ENCODE data around the gene RPL13A. TPM values are rescaled to one million over a fixed set of nuclear protein-coding genes. Genes with fewer than 3 reads are reported as not detected.
A peak's percentile ranks its signal among the peaks of the same experiment; 100 is the strongest.

RPL13A gene
- total RNA-seq, 1 donor from 2014 or later, result 4,175 TPM

GRCh38 chr19:49490287-49491029, 3.0 kb downstream of the RPL13A start:
- H3K36me3 ChIP-seq (ENCODE audit: control insufficient read depth in 3 of 3, insufficient read depth in 3 of 3, low read length in 3 of 3), result peaks cover 35 to 40% (median 37%) of the 10 kb centered on the region in 3 donors
- no peaks in the 10 kb centered on the region for H3K27me3 ChIP-seq (ENCODE audit: control insufficient read depth in 3 of 3, insufficient read depth in 3 of 3, low read length in 3 of 3)
- H3K9me3 ChIP-seq (ENCODE audit: control insufficient read depth in 3 of 3, low read length in 3 of 3), result no peaks in the 10 kb centered on the region
- no peak overlapping the region for H3K27ac ChIP-seq (ENCODE audit: low read depth, low read length)
- peak overlapping the region in 2 of 3 donors; percentile 20 to 91 for H3K9ac ChIP-seq (ENCODE audit: low read depth in 1 of 3, low read length in 3 of 3)
- H3K4me3 ChIP-seq (ENCODE audit: low read length in 3 of 3), result peak overlapping the region in 1 of 3 donors; percentile 100
- H3K4me1 ChIP-seq (ENCODE audit: control insufficient read depth in 3 of 3, insufficient read depth in 3 of 3, low read length in 3 of 3), result peaks cover 23 to 32% (median 24%) of the 10 kb centered on the region in 3 donors

GRCh38 chr19:49491030-49491803, 3.8 kb downstream of the RPL13A start:
- H3K9ac ChIP-seq (ENCODE audit: low read depth in 1 of 3, low read length in 3 of 3), result no peak overlapping the region
- no peaks in the 10 kb centered on the region for H3K27me3 ChIP-seq (ENCODE audit: control insufficient read depth in 3 of 3, insufficient read depth in 3 of 3, low read length in 3 of 3)
- peaks cover 35 to 40% (median 37%) of the 10 kb centered on the region in 3 donors for H3K36me3 ChIP-seq (ENCODE audit: control insufficient read depth in 3 of 3, insufficient read depth in 3 of 3, low read length in 3 of 3)
- no peak overlapping the region for H3K27ac ChIP-seq (ENCODE audit: low read depth, low read length)
- no peaks in the 10 kb centered on the region for H3K9me3 ChIP-seq (ENCODE audit: control insufficient read depth in 3 of 3, low read length in 3 of 3)
- H3K4me3 ChIP-seq (ENCODE audit: low read length in 3 of 3), result no peak overlapping the region
- H3K4me1 ChIP-seq (ENCODE audit: control insufficient read depth in 3 of 3, insufficient read depth in 3 of 3, low read length in 3 of 3), result peaks cover 23 to 32% (median 24%) of the 10 kb centered on the region in 3 donors

- Histone ChIP-seq H3K27ac (ENCODE audit: low read depth, low read length) (no peak overlapping the region), H3K4me3 (ENCODE audit: low read length in 3 of 3) (no peak overlapping the region), H3K9ac (ENCODE audit: low read depth in 1 of 3, low read length in 3 of 3) (no peak overlapping the region), H3K9me3 (ENCODE audit: control insufficient read depth in 3 of 3, low read length in 3 of 3) (no peaks in the 10 kb centered on the region), H3K27me3 (ENCODE audit: control insufficient read depth in 3 of 3, insufficient read depth in 3 of 3, low read length in 3 of 3) (no peaks in the 10 kb centered on the region), H3K36me3 (ENCODE audit: control insufficient read depth in 3 of 3, insufficient read depth in 3 of 3, low read length in 3 of 3) (peaks cover 35 to 40% (median 37%) of the 10 kb centered on the region in 3 donors), H3K4me1 (ENCODE audit: control insufficient read depth in 3 of 3, insufficient read depth in 3 of 3, low read length in 3 of 3) (peaks cover 22 to 36% (median 26%) of the 10 kb centered on the region in 3 donors)
These were observed 4.6 kb downstream of the RPL13A start for GRCh38 chr19:49491804-49492572.

GRCh38 chr19:49492573-49493405, 5.4 kb downstream of the RPL13A start:
- no peaks in the 10 kb centered on the region for H3K27me3 ChIP-seq (ENCODE audit: control insufficient read depth in 3 of 3, insufficient read depth in 3 of 3, low read length in 3 of 3)
- no peak overlapping the region for H3K9ac ChIP-seq (ENCODE audit: low read depth in 1 of 3, low read length in 3 of 3)
- H3K4me1 ChIP-seq (ENCODE audit: control insufficient read depth in 3 of 3, insufficient read depth in 3 of 3, low read length in 3 of 3), result peaks cover 29 to 44% (median 34%) of the 10 kb centered on the region in 3 donors
- H3K36me3 ChIP-seq (ENCODE audit: control insufficient read depth in 3 of 3, insufficient read depth in 3 of 3, low read length in 3 of 3), result peaks cover 42 to 46% (median 42%) of the 10 kb centered on the region in 3 donors
- H3K27ac ChIP-seq (ENCODE audit: low read depth, low read length), result no peak overlapping the region
- H3K4me3 ChIP-seq (ENCODE audit: low read length in 3 of 3), result no peak overlapping the region
- no peaks in the 10 kb centered on the region for H3K9me3 ChIP-seq (ENCODE audit: control insufficient read depth in 3 of 3, low read length in 3 of 3)

GRCh38 chr19:49496574-49497008, 9.2 kb downstream of the RPL13A start:
- Histone ChIP-seq H3K4me1 (ENCODE audit: control insufficient read depth in 3 of 3, insufficient read depth in 3 of 3, low read length in 3 of 3) (peaks cover 23 to 39% (median 31%) of the 10 kb centered on the region in 3 donors), H3K27ac (ENCODE audit: low read depth, low read length) (peak overlapping the region; percentile 98), H3K9ac (ENCODE audit: low read depth in 1 of 3, low read length in 3 of 3) (peak overlapping the region; percentile 93 to 99 (median 99)), H3K4me3 (ENCODE audit: low read length in 3 of 3) (peak overlapping the region; percentile 85 to 95 (median 88)), H3K27me3 (ENCODE audit: control insufficient read depth in 3 of 3, insufficient read depth in 3 of 3, low read length in 3 of 3) (no peaks in the 10 kb centered on the region), H3K9me3 (ENCODE audit: control insufficient read depth in 3 of 3, low read length in 3 of 3) (no peaks in the 10 kb centered on the region), H3K36me3 (ENCODE audit: control insufficient read depth in 3 of 3, insufficient read depth in 3 of 3, low read length in 3 of 3) (peaks cover 37 to 45% (median 40%) of the 10 kb centered on the region in 3 donors)

DNA sequence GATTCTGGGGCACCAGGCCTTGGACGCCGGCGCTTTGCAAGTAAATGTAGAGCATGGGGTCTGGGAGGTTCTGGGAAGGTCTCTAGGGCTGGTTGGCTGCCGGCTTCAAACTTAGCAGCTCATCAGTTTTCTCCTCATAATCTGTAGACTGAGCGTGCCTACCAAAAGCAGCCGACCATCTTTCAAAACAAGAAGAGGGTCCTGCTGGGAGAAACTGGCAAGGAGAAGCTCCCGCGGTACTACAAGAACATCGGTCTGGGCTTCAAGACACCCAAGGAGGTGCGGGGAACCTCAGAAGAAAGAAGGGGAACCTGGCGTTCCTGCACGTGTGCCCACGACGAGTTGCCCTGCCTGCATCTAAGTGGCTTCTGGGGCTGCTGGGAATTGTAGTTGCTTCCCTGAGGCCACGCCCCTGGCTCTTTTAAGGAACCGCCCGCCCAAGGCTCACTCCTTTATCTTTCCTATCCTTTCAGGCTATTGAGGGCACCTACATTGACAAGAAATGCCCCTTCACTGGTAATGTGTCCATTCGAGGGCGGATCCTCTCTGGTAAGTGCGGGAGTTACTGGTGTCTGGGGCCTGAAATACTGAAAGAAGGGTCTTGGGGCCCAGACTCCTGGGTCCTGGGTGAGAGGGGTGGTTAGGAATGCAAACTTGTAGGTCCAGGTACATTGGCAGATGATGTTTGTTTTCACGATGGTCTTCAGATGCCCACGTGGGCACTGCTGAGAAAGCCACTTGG, 9.8 kb downstream of the RPL13A start:
- Histone ChIP-seq H3K27me3 (ENCODE audit: control insufficient read depth in 3 of 3, insufficient read depth in 3 of 3, low read length in 3 of 3) (no peaks in the 10 kb centered on the region), H3K36me3 (ENCODE audit: control insufficient read depth in 3 of 3, insufficient read depth in 3 of 3, low read length in 3 of 3) (peaks cover 32 to 39% (median 34%) of the 10 kb centered on the region in 3 donors), H3K4me1 (ENCODE audit: control insufficient read depth in 3 of 3, insufficient read depth in 3 of 3, low read length in 3 of 3) (peaks cover 23 to 39% (median 31%) of the 10 kb centered on the region in 3 donors), H3K9ac (ENCODE audit: low read depth in 1 of 3, low read length in 3 of 3) (peak overlapping the region; percentile 93 to 99 (median 99)), H3K27ac (ENCODE audit: low read depth, low read length) (peak overlapping the region; percentile 98), H3K4me3 (ENCODE audit: low read length in 3 of 3) (peak overlapping the region; percentile 85 to 95 (median 88)), H3K9me3 (ENCODE audit: control insufficient read depth in 3 of 3, low read length in 3 of 3) (no peaks in the 10 kb centered on the region)

DNA sequence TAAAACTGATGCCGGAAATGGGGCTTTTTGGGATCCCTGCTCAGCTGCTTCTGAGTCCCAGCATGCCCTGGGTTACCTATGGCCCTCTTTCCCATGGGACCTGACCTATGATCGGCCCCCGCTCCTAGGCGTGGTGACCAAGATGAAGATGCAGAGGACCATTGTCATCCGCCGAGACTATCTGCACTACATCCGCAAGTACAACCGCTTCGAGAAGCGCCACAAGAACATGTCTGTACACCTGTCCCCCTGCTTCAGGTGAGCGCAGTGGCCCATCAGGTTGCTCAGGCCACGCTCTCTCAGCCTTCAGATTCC, 10.3 kb downstream of the RPL13A start:
- no peaks in the 10 kb centered on the region for H3K9me3 ChIP-seq (ENCODE audit: control insufficient read depth in 3 of 3, low read length in 3 of 3)

GRCh38 chr19:49498475-49498874, 11.1 kb downstream of the RPL13A start:
- no peak overlapping the region for H3K27ac ChIP-seq (ENCODE audit: low read depth, low read length)

More for the DNA sequence above, 10.3 kb downstream of the RPL13A start:
- H3K27ac ChIP-seq (ENCODE audit: low read depth, low read length), result no peak overlapping the region
- no peaks in the 10 kb centered on the region for H3K27me3 ChIP-seq (ENCODE audit: control insufficient read depth in 3 of 3, insufficient read depth in 3 of 3, low read length in 3 of 3)
- H3K4me3 ChIP-seq (ENCODE audit: low read length in 3 of 3), result peak overlapping the region in 2 of 3 donors; percentile 85 to 95
- peak overlapping the region; percentile 93 to 99 (median 99) for H3K9ac ChIP-seq (ENCODE audit: low read depth in 1 of 3, low read length in 3 of 3)
- peaks cover 27 to 35% (median 29%) of the 10 kb centered on the region in 3 donors for H3K36me3 ChIP-seq (ENCODE audit: control insufficient read depth in 3 of 3, insufficient read depth in 3 of 3, low read length in 3 of 3)
- peaks cover 23 to 41% (median 31%) of the 10 kb centered on the region in 3 donors for H3K4me1 ChIP-seq (ENCODE audit: control insufficient read depth in 3 of 3, insufficient read depth in 3 of 3, low read length in 3 of 3)

More at GRCh38 chr19:49498475-49498874, 11.1 kb downstream of the RPL13A start:
- peaks cover 30 to 43% (median 35%) of the 10 kb centered on the region in 3 donors for H3K4me1 ChIP-seq (ENCODE audit: control insufficient read depth in 3 of 3, insufficient read depth in 3 of 3, low read length in 3 of 3)
- peaks cover 26 to 32% (median 27%) of the 10 kb centered on the region in 3 donors for H3K36me3 ChIP-seq (ENCODE audit: control insufficient read depth in 3 of 3, insufficient read depth in 3 of 3, low read length in 3 of 3)
- no peaks in the 10 kb centered on the region for H3K9me3 ChIP-seq (ENCODE audit: control insufficient read depth in 3 of 3, low read length in 3 of 3)
- H3K9ac ChIP-seq (ENCODE audit: low read depth in 1 of 3, low read length in 3 of 3), result peak overlapping the region in 1 of 3 donors; percentile 99
- no peak overlapping the region for H3K4me3 ChIP-seq (ENCODE audit: low read length in 3 of 3)
- no peaks in the 10 kb centered on the region for H3K27me3 ChIP-seq (ENCODE audit: control insufficient read depth in 3 of 3, insufficient read depth in 3 of 3, low read length in 3 of 3)
